ENCODE data around the gene ABLIM2.

ABLIM2 gene

GRCh38 chr4:8200302-8200975 is 41.8 kb upstream of the ABLIM2 start:
- Histone ChIP-seq H3K36me3 (ENCODE audit: control insufficient read depth, insufficient read depth, low read length) (no peaks in the 10 kb centered on the region), H3K9me3 (ENCODE audit: control insufficient read depth, low read length) (no peaks in the 10 kb centered on the region), H3K4me3 (ENCODE audit: insufficient read depth, low read depth, low read length) (no peak overlapping the region), H3K27ac (ENCODE audit: insufficient read depth, low read depth, low read length, poor library complexity, severe bottlenecking) (no peak overlapping the region), H3K27me3 (ENCODE audit: control insufficient read depth, insufficient read depth, low read length, poor library complexity, severe bottlenecking) (no peaks in the 10 kb centered on the region), H3K4me1 (ENCODE audit: control insufficient read depth, insufficient read depth, low read length) (peaks cover 18% of the 10 kb centered on the region)
- 89 to 91% methylated on average over 30 of the region's 30 CpGs for WGBS, 2 experiments

- H3K4me3 ChIP-seq (ENCODE audit: insufficient read depth, low read depth, low read length) = no peak overlapping the region
- H3K4me1 ChIP-seq (ENCODE audit: control insufficient read depth, insufficient read depth, low read length) = peaks cover 18% of the 10 kb centered on the region
- H3K27ac ChIP-seq (ENCODE audit: insufficient read depth, low read depth, low read length, poor library complexity, severe bottlenecking) = no peak overlapping the region
- WGBS, 2 experiments = 94 to 95% methylated on average over 26 of the region's 26 CpGs
- H3K27me3 ChIP-seq (ENCODE audit: control insufficient read depth, insufficient read depth, low read length, poor library complexity, severe bottlenecking) = no peaks in the 10 kb centered on the region
- H3K9me3 ChIP-seq (ENCODE audit: control insufficient read depth, low read length) = no peaks in the 10 kb centered on the region
- no peaks in the 10 kb centered on the region for H3K36me3 ChIP-seq (ENCODE audit: control insufficient read depth, insufficient read depth, low read length)
Observed at GRCh38 chr4:8199594-8200301, 41.1 kb upstream of the ABLIM2 start.

GRCh38 chr4:8198906-8199593 is 40.4 kb upstream of the ABLIM2 start, which contains the start of gene SH3TC1:
SH3TC1 (plus strand) TSS chr4:8199290; CDS start chr4:8205195, 5,905 bp downstream.
- Histone ChIP-seq H3K9me3 (ENCODE audit: control insufficient read depth, low read length) (no peaks in the 10 kb centered on the region), H3K36me3 (ENCODE audit: control insufficient read depth, insufficient read depth, low read length) (no peaks in the 10 kb centered on the region), H3K4me3 (ENCODE audit: insufficient read depth, low read depth, low read length) (no peak within 1 kb of the TSS), H3K27ac (ENCODE audit: insufficient read depth, low read depth, low read length, poor library complexity, severe bottlenecking) (no peak within 1 kb of the TSS), H3K4me1 (ENCODE audit: control insufficient read depth, insufficient read depth, low read length) (peaks cover 18% of the 10 kb centered on the region), H3K27me3 (ENCODE audit: control insufficient read depth, insufficient read depth, low read length, poor library complexity, severe bottlenecking) (no peaks in the 10 kb centered on the region)
- WGBS, 2 experiments = 80 to 84% methylated on average over 32 of the region's 32 CpGs

GRCh38 chr4:8198206-8198905 is 39.7 kb upstream of the ABLIM2 start:
- H3K36me3 ChIP-seq (ENCODE audit: control insufficient read depth, insufficient read depth, low read length) = no peaks in the 10 kb centered on the region
- 91 to 92% methylated on average over 17 of the region's 17 CpGs for WGBS, 2 experiments
- H3K27ac ChIP-seq (ENCODE audit: insufficient read depth, low read depth, low read length, poor library complexity, severe bottlenecking) = no peak overlapping the region
- H3K4me3 ChIP-seq (ENCODE audit: insufficient read depth, low read depth, low read length) = no peak overlapping the region
- no peaks in the 10 kb centered on the region for H3K27me3 ChIP-seq (ENCODE audit: control insufficient read depth, insufficient read depth, low read length, poor library complexity, severe bottlenecking)
- no peaks in the 10 kb centered on the region for H3K9me3 ChIP-seq (ENCODE audit: control insufficient read depth, low read length)
- peaks cover 24% of the 10 kb centered on the region for H3K4me1 ChIP-seq (ENCODE audit: control insufficient read depth, insufficient read depth, low read length)

GRCh38 chr4:8197521-8197920 is 38.9 kb upstream of the ABLIM2 start:
- 92 to 93% methylated on average over 13 of the region's 13 CpGs for WGBS, 2 experiments
- Histone ChIP-seq H3K27ac (ENCODE audit: insufficient read depth, low read depth, low read length, poor library complexity, severe bottlenecking) (no peak overlapping the region), H3K4me1 (ENCODE audit: control insufficient read depth, insufficient read depth, low read length) (peaks cover 24% of the 10 kb centered on the region), H3K27me3 (ENCODE audit: control insufficient read depth, insufficient read depth, low read length, poor library complexity, severe bottlenecking) (no peaks in the 10 kb centered on the region), H3K9me3 (ENCODE audit: control insufficient read depth, low read length) (no peaks in the 10 kb centered on the region), H3K4me3 (ENCODE audit: insufficient read depth, low read depth, low read length) (no peak overlapping the region), H3K36me3 (ENCODE audit: control insufficient read depth, insufficient read depth, low read length) (no peaks in the 10 kb centered on the region)

GRCh38 chr4:8195841-8196458 is 37.3 kb upstream of the ABLIM2 start:
- Histone ChIP-seq H3K4me3 (ENCODE audit: insufficient read depth, low read depth, low read length) (no peak overlapping the region), H3K4me1 (ENCODE audit: control insufficient read depth, insufficient read depth, low read length) (peaks cover 17% of the 10 kb centered on the region), H3K27ac (ENCODE audit: insufficient read depth, low read depth, low read length, poor library complexity, severe bottlenecking) (no peak overlapping the region), H3K9me3 (ENCODE audit: control insufficient read depth, low read length) (no peaks in the 10 kb centered on the region), H3K27me3 (ENCODE audit: control insufficient read depth, insufficient read depth, low read length, poor library complexity, severe bottlenecking) (no peaks in the 10 kb centered on the region), H3K36me3 (ENCODE audit: control insufficient read depth, insufficient read depth, low read length) (no peaks in the 10 kb centered on the region)
- 92 to 93% methylated on average over 20 of the region's 20 CpGs for WGBS, 2 experiments

GRCh38 chr4:8195431-8195830 is 36.8 kb upstream of the ABLIM2 start:
- no peaks in the 10 kb centered on the region for H3K9me3 ChIP-seq (ENCODE audit: control insufficient read depth, low read length)
- no peak overlapping the region for H3K27ac ChIP-seq (ENCODE audit: insufficient read depth, low read depth, low read length, poor library complexity, severe bottlenecking)
- 91% methylated on average over 7 of the region's 7 CpGs for WGBS, 2 experiments
- peaks cover 16% of the 10 kb centered on the region for H3K4me1 ChIP-seq (ENCODE audit: control insufficient read depth, insufficient read depth, low read length)
- no peak overlapping the region for H3K4me3 ChIP-seq (ENCODE audit: insufficient read depth, low read depth, low read length)
- H3K36me3 ChIP-seq (ENCODE audit: control insufficient read depth, insufficient read depth, low read length) = no peaks in the 10 kb centered on the region
- H3K27me3 ChIP-seq (ENCODE audit: control insufficient read depth, insufficient read depth, low read length, poor library complexity, severe bottlenecking) = no peaks in the 10 kb centered on the region

GRCh38 chr4:8194306-8195242 is 36.0 kb upstream of the ABLIM2 start:
- H3K4me1 ChIP-seq (ENCODE audit: control insufficient read depth, insufficient read depth, low read length) = peaks cover 14% of the 10 kb centered on the region
- no peak overlapping the region for H3K27ac ChIP-seq (ENCODE audit: insufficient read depth, low read depth, low read length, poor library complexity, severe bottlenecking)
- H3K9me3 ChIP-seq (ENCODE audit: control insufficient read depth, low read length) = no peaks in the 10 kb centered on the region
- H3K27me3 ChIP-seq (ENCODE audit: control insufficient read depth, insufficient read depth, low read length, poor library complexity, severe bottlenecking) = no peaks in the 10 kb centered on the region
- 84 to 85% methylated on average over 19 of the region's 19 CpGs for WGBS, 2 experiments
- no peak overlapping the region for H3K4me3 ChIP-seq (ENCODE audit: insufficient read depth, low read depth, low read length)
- no peaks in the 10 kb centered on the region for H3K36me3 ChIP-seq (ENCODE audit: control insufficient read depth, insufficient read depth, low read length)
